SK-N-SH (cell line): ENCODE data around the gene CIC. TPM values are rescaled to one million over a fixed set of nuclear protein-coding genes. Genes with fewer than 3 reads are reported as not detected.

Experiments
- CTCF ChIA-PET: fragments of 300-600, 350-600 bp; formaldehyde crosslinking; extraction: SDS; loops from one replicate; lab custom pipeline; 2021; lab: Yijun Ruan, JAX
- POLR2A ChIA-PET: fragments of 350-600 bp; sonication (Branson Sonifier 250); formaldehyde crosslinking; extraction: SDS; loops from one replicate; lab custom pipeline; 2020; ENCODE audit warnings: antibody characterized with exemption, inconsistent platforms; lab: Yijun Ruan, JAX
- DNase-seq: peaks from one replicate; pipeline ENCODE4 v3.0.0; 2012
- H2AFZ ChIP-seq: fragments of 200-600 bp; sonication (generic); 2 replicates; pipeline ENCODE4 v1.8.1; 2016; ENCODE audit warnings: antibody characterized with exemption, mild to moderate bottlenecking, low read depth
- H3F3A ChIP-seq: fragments of 200-600 bp; sonication (generic); replicated peaks from 2 replicates; pipeline ENCODE3; 2016; ENCODE audit warnings: antibody characterized with exemption, mild to moderate bottlenecking; ENCODE audit not compliant: insufficient read depth
- H3K27ac ChIP-seq, 2 experiments: fragments of 200-500 bp in 1 of 2; fragments of 200-600 bp in 1 of 2; sonication (Bioruptor generic) in 1 of 2; sonication (generic), shearing (Covaris generic) in 1 of 2; 2 replicates each; pipeline versions ENCODE4 v1.5.1 to v1.6.1; 2014 to 2016; ENCODE audit warnings: low read depth in 2 of 2, inconsistent platforms in 1 of 2, low read length in 1 of 2, mild to moderate bottlenecking in 1 of 2, mixed read lengths in 1 of 2
- H3K27me3 ChIP-seq: fragments of 200-600 bp; sonication (generic), shearing (Covaris generic); 2 replicates; pipeline ENCODE4 v1.6.1; 2016; ENCODE audit warnings: mixed run types; ENCODE audit not compliant: insufficient read depth
- H3K36me3 ChIP-seq, 2 experiments: fragments of 200-500 bp in 1 of 2; fragments of 200-600 bp in 1 of 2; sonication (Bioruptor generic) in 1 of 2; sonication (generic) in 1 of 2; replicated peaks in 1 of 2; 2 replicates each; pipeline versions ENCODE3 to v1.5.1; 2014 to 2016; ENCODE audit warnings: low read length in 1 of 2, mild to moderate bottlenecking in 1 of 2; ENCODE audit not compliant: insufficient read depth in 2 of 2, control insufficient read depth in 1 of 2
- H3K4me1 ChIP-seq, 2 experiments: fragments of 200-500 bp in 1 of 2; fragments of 200-600 bp in 1 of 2; sonication (Bioruptor generic) in 1 of 2; sonication (generic), shearing (Covaris generic) in 1 of 2; 2 replicates each; pipeline versions ENCODE4 v1.5.1 to v1.6.1; 2014 to 2016; ENCODE audit warnings: low read depth in 1 of 2, low read length in 1 of 2, mixed run types in 1 of 2; ENCODE audit not compliant: insufficient read depth in 2 of 2, control insufficient read depth in 1 of 2
- H3K4me2 ChIP-seq: fragments of 200-600 bp; sonication (generic), shearing (Covaris generic); 2 replicates; pipeline ENCODE4 v1.6.1; 2017; ENCODE audit warnings: mixed run types
- H3K4me3 ChIP-seq, 2 experiments: fragments of 200-500 bp in 1 of 2; fragments of 200-600 bp in 1 of 2; sonication (Bioruptor generic) in 1 of 2; sonication (generic), shearing (Covaris generic) in 1 of 2; 2 replicates each; pipeline versions ENCODE4 v1.5.1 to v1.8.1; 2014 to 2016; ENCODE audit warnings: low read depth in 2 of 2, inconsistent platforms in 1 of 2, low read length in 1 of 2, mild to moderate bottlenecking in 1 of 2, mixed read lengths in 1 of 2, moderate library complexity in 1 of 2
- H3K79me2 ChIP-seq: fragments of 200-600 bp; sonication (generic); 2 replicates; pipeline ENCODE4 v1.8.1; 2017; ENCODE audit warnings: mild to moderate bottlenecking; ENCODE audit not compliant: insufficient read depth
- H3K9ac ChIP-seq: fragments of 200-600 bp; sonication (generic); 2 replicates; pipeline ENCODE4 v1.6.1; 2017; ENCODE audit warnings: mixed run types
- H3K9me2 ChIP-seq: fragments of 200-600 bp; sonication (generic); 2 replicates; pipeline ENCODE4 v1.6.1; 2017; ENCODE audit warnings: mixed run types
- H3K9me3 ChIP-seq: fragments of 200-600 bp; sonication (generic); 2 replicates; pipeline ENCODE4 v1.6.1; 2017; ENCODE audit warnings: mixed run types, mild to moderate bottlenecking, moderate library complexity
- H4K20me1 ChIP-seq: fragments of 200-600 bp; sonication (generic); 2 replicates; pipeline ENCODE4 v1.6.1; 2017; ENCODE audit warnings: mild to moderate bottlenecking, mixed run types; ENCODE audit not compliant: insufficient read depth
- CTCF ChIP-seq: fragments of 200-600 bp; sonication (generic); IDR thresholded peaks from 2 replicates; pipeline ENCODE4 v1.6.1; 2017; ENCODE audit warnings: antibody characterized with exemption, mild to moderate bottlenecking, moderate library complexity
- ELF1 ChIP-seq: IDR thresholded peaks from 2 replicates; pipeline ENCODE4 v1.4.0; 2012
- FOSL2 ChIP-seq: IDR thresholded peaks from 2 replicates; pipeline ENCODE4 v1.4.0; 2012; ENCODE audit warnings: low read depth, mild to moderate bottlenecking, moderate library complexity, borderline replicate concordance
- FOXJ3 ChIP-seq: sonication (generic); formaldehyde crosslinking; IDR thresholded peaks from 2 replicates; pipeline ENCODE4 v1.5.1; 2020; ENCODE audit warnings: mild to moderate bottlenecking, missing genetic modification reagents
- FOXM1 ChIP-seq: IDR thresholded peaks from 2 replicates; pipeline ENCODE4 v1.4.0; 2012; ENCODE audit warnings: low read depth, mild to moderate bottlenecking
- GABPA ChIP-seq: IDR thresholded peaks from 2 replicates; pipeline ENCODE4 v1.4.0; 2012; ENCODE audit warnings: low read depth, mild to moderate bottlenecking
- GATA2 ChIP-seq: sonication (generic); formaldehyde crosslinking; IDR thresholded peaks from 2 replicates; pipeline ENCODE4 v1.5.0; 2020; ENCODE audit warnings: mild to moderate bottlenecking, missing genetic modification reagents
- MEF2A ChIP-seq: IDR thresholded peaks from 2 replicates; pipeline ENCODE4 v1.4.0; 2012; ENCODE audit warnings: low read depth, borderline replicate concordance
- SIN3A ChIP-seq: IDR thresholded peaks from 2 replicates; pipeline ENCODE4 v1.6.1; 2012; ENCODE audit warnings: low read depth, mild to moderate bottlenecking, low read length, moderate library complexity, borderline replicate concordance
- TCF12 ChIP-seq: IDR thresholded peaks from 2 replicates; pipeline ENCODE4 v1.4.0; 2012
- TEAD4 ChIP-seq: IDR thresholded peaks from 2 replicates; pipeline ENCODE4 v1.4.0; 2012; ENCODE audit warnings: mild to moderate bottlenecking, borderline replicate concordance; ENCODE audit not compliant: insufficient read depth
- YY1 ChIP-seq: IDR thresholded peaks from 2 replicates; pipeline ENCODE4 v1.4.0; 2012; ENCODE audit warnings: low read depth, mild to moderate bottlenecking
- WGBS: methylation state at CpG from one replicate; pipeline ENCODE4 v1.1.6; 2017; ENCODE audit warnings: low lambda C conversion rate; 5-methylcytosine and 5-hydroxymethylcytosine counted together
- polyA plus RNA-seq, 3 experiments: library from polyadenylated mRNA; depleted of rRNA; stranded (reverse); fragments of >200 nt; gene quantifications; 2 replicates each; pipeline ENCODE4 v1.2.3, GENCODE V29; 2012
- TF ChIP-seq, protein P1 (sequence below): IDR thresholded peaks from 2 replicates; pipeline ENCODE4 v1.4.0; 2012; ENCODE audit warnings: low read depth
- TF ChIP-seq, protein P2 (sequence below): fragments of 150-350 bp; IDR thresholded peaks from 2 replicates; pipeline ENCODE4 v1.6.1; 2017; ENCODE audit warnings: antibody characterized with exemption, low read length, low read depth, borderline replicate concordance
- TF ChIP-seq, protein P3 (sequence below): fragments of 150-350 bp; IDR thresholded peaks from 2 replicates; pipeline ENCODE4 v1.6.1; 2016; ENCODE audit warnings: mild to moderate bottlenecking, low read depth, low read length
- TF ChIP-seq, protein P4 (sequence below): IDR thresholded peaks from 2 replicates; pipeline ENCODE4 v1.6.1; 2012; ENCODE audit warnings: mild to moderate bottlenecking, low read depth, low read length, moderate library complexity

The CIC gene
- polyA plus RNA-seq, 1 of the 3 experiments (the other 2 are of a cell fraction), result 16.9 TPM

- H3F3A ChIP-seq, result peaks cover 20% of the 10 kb centered on the region
- POLR2A ChIA-PET, result interaction anchor here (2.4 kb wide), 1 partner anchor 9 kb away, joined by 8 read pairs; the partner anchor contains the start of gene GSK3A
- H3K79me2 ChIP-seq, result peaks cover 35% of the 10 kb centered on the region; the same call in 1 of the 2 replicates
- peaks cover 28% of the 10 kb centered on the region for H4K20me1 ChIP-seq
- H3K4me2 ChIP-seq, result no peak overlapping the region
- CTCF ChIA-PET, result interaction anchor here (0.9 to 3.0 kb wide), 5 partner anchors 8 to 125 kb away, joined by 3 to 21 read pairs (median 4); partner anchors contain the start of gene GSK3A
- peaks cover 23 to 71% of the 10 kb centered on the region in 2 experiments for H3K36me3 ChIP-seq
- no peak overlapping the region for H3K27ac ChIP-seq
- WGBS, result 94% methylated on average over 6 of the region's 7 CpGs
- H2AFZ ChIP-seq, result no peak overlapping the region
- H3K27me3 ChIP-seq, result no peaks in the 10 kb centered on the region
- H3K4me3 ChIP-seq, result no peak overlapping the region
- no peak for DNase-seq
- no peak overlapping the region for H3K9ac ChIP-seq
- H3K9me2 ChIP-seq, result no peaks in the 10 kb centered on the region
- no peaks in the 10 kb centered on the region; a peak in 1 of 4 replicates for H3K4me1 ChIP-seq
- H3K9me3 ChIP-seq, result no peaks in the 10 kb centered on the region
- TF ChIP-seq CTCF (no peak), FOSL2 (no peak), ELF1 (no peak), FOXJ3 (no peak), SIN3A (no peak)
- TF ChIP-seq, protein P1, sequence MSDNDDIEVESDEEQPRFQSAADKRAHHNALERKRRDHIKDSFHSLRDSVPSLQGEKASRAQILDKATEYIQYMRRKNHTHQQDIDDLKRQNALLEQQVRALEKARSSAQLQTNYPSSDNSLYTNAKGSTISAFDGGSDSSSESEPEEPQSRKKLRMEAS, result no peak
- TF ChIP-seq, protein P2, sequence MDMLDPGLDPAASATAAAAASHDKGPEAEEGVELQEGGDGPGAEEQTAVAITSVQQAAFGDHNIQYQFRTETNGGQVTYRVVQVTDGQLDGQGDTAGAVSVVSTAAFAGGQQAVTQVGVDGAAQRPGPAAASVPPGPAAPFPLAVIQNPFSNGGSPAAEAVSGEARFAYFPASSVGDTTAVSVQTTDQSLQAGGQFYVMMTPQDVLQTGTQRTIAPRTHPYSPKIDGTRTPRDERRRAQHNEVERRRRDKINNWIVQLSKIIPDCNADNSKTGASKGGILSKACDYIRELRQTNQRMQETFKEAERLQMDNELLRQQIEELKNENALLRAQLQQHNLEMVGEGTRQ, result no peak
Measured at GRCh38 chr19:42233106-42233505, 35.9 kb upstream of the CIC start.

DNA sequence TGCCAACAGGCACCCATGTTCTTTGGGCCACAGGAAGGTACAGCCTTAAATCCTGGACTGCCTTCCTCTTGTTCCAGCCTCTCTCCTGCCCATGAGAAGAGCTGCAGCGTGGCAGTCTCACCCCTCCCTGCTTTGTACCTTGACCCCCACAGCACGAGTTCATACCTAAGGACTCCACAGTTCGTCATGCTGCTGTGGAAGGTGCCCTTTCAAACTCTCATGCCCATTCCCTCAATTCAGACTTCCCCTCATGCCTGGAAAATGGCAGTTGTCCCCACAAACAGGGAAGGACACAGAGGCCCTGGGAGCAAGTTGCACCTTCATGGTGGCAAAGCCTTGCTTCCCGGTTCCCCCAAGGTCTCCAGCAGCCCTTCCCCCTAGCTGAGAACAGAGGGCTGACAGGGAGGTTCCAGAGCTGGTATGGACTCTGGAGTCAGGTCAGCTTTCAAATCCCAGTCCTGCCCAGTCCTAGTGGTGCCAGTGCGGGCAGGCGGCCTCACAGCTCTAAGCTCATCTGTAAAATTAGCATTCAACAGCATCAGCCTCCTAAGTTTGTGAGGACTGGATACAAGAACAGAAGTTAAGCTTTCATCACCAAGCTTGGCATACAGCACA is 35.3 kb upstream of the CIC start:
- Histone ChIP-seq H3K36me3 (peaks cover 26 to 71% of the 10 kb centered on the region in 2 experiments), H2AFZ (no peak overlapping the region), H3K4me1 (no peaks in the 10 kb centered on the region; a peak in 1 of 4 replicates), H3K79me2 (peaks cover 38% of the 10 kb centered on the region), H3K9me3 (no peaks in the 10 kb centered on the region), H3K27ac (no peak overlapping the region), H3K27me3 (no peaks in the 10 kb centered on the region), H4K20me1 (peaks cover 22% of the 10 kb centered on the region), H3K9ac (no peak overlapping the region), H3K4me2 (no peak overlapping the region), H3K4me3 (no peak overlapping the region), H3K9me2 (no peaks in the 10 kb centered on the region), H3F3A (peaks cover 16% of the 10 kb centered on the region)
- POLR2A ChIA-PET, result interaction anchor here (0.6 to 2.4 kb wide), 3 partner anchors 9 to 29 kb away, joined by 3 to 8 read pairs (median 3); partner anchors contain the start of gene GSK3A
- no peak for TF ChIP-seq GATA2 (CRISPR knock-in tag)
- TF ChIP-seq YY1, result no peak
- no peak for TF ChIP-seq FOXM1
- no peak for TF ChIP-seq TEAD4
- TF ChIP-seq, protein P3, sequence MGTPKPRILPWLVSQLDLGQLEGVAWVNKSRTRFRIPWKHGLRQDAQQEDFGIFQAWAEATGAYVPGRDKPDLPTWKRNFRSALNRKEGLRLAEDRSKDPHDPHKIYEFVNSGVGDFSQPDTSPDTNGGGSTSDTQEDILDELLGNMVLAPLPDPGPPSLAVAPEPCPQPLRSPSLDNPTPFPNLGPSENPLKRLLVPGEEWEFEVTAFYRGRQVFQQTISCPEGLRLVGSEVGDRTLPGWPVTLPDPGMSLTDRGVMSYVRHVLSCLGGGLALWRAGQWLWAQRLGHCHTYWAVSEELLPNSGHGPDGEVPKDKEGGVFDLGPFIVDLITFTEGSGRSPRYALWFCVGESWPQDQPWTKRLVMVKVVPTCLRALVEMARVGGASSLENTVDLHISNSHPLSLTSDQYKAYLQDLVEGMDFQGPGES, result no peak
- TF ChIP-seq, protein P1, result no peak
- TF ChIP-seq, protein P4, sequence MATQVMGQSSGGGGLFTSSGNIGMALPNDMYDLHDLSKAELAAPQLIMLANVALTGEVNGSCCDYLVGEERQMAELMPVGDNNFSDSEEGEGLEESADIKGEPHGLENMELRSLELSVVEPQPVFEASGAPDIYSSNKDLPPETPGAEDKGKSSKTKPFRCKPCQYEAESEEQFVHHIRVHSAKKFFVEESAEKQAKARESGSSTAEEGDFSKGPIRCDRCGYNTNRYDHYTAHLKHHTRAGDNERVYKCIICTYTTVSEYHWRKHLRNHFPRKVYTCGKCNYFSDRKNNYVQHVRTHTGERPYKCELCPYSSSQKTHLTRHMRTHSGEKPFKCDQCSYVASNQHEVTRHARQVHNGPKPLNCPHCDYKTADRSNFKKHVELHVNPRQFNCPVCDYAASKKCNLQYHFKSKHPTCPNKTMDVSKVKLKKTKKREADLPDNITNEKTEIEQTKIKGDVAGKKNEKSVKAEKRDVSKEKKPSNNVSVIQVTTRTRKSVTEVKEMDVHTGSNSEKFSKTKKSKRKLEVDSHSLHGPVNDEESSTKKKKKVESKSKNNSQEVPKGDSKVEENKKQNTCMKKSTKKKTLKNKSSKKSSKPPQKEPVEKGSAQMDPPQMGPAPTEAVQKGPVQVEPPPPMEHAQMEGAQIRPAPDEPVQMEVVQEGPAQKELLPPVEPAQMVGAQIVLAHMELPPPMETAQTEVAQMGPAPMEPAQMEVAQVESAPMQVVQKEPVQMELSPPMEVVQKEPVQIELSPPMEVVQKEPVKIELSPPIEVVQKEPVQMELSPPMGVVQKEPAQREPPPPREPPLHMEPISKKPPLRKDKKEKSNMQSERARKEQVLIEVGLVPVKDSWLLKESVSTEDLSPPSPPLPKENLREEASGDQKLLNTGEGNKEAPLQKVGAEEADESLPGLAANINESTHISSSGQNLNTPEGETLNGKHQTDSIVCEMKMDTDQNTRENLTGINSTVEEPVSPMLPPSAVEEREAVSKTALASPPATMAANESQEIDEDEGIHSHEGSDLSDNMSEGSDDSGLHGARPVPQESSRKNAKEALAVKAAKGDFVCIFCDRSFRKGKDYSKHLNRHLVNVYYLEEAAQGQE, result no peak
- no peak for TF ChIP-seq MEF2A
- no peak for TF ChIP-seq GABPA
- TF ChIP-seq TCF12, result no peak
- DNase-seq, result no peak
- CTCF ChIA-PET, result interaction anchor here (0.9 to 3.0 kb wide), 5 partner anchors 8 to 125 kb away, joined by 3 to 21 read pairs (median 4); partner anchors contain the start of gene GSK3A
- WGBS, result 91% methylated on average over 5 of the region's 6 CpGs
